LHCN-M2 (cell line): ENCODE results near the gene INO80C. TPM values are rescaled to one million over a fixed set of nuclear protein-coding genes. Genes with fewer than 3 reads are reported as not detected.
"Not testable (repeated sequence)": the region's sequence is repeated elsewhere in the genome, so short reads cannot be mapped to it uniquely, and the experiment has no call there.

Experiments used
- DNase-seq: peaks from one replicate; pipeline ENCODE4 v3.0.0-alpha.2; 2012; ENCODE audit warnings: low read depth
- total RNA-seq: library from RNA; depleted of rRNA; stranded (reverse); fragments of >200 nt; gene quantifications from 2 replicates; pipeline ENCODE4 v1.2.3, GENCODE V29; 2014

Gene INO80C
- total RNA-seq, 1 experiment from 2014 or later = 5.1 TPM

DNA sequence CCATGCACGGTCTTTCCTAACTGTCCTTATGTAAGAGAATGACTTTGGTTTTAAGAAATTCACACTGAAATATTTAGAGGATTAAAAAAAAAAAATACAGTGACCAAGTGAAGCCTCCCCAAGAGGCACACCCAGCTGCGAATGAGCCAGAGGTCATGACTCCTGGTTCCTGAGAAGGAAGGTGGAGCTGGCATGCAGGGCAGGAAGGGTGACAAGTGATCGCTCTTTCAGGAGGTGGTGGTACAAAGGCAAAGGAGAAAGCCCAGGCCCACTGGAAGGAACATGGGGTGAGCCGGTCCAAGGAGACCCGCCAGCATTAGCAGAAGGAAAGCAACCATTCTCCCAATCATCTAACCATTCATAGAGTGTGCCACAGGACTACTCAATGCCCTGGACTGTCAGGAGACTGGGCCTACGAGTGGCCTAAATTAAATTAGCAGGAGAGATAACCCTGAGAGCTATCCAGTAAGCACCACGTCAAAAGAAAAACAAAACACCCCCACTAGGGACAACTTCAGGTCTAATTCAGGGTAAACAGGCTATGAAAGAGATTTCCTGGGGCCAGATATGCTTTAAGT is 7.8 kb downstream of the INO80C start:
- no peak for DNase-seq

DNA sequence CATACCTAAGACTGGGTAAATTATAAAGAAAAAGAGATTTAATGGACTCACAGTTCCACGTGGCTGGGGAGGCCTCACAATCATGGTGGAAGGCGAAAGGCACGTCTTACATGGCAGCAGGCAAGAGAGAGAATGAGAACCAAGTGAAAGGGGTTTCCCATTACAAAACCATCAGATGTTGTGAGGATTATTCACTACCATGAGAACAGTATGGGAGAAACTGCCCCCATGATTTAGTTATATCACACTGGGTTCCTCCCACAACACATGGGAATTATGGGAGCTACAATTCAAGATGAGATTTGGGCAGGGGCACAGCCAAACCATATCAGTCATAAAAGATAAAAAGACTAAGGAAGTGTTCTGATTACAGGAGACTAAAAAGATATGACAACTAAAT is 8.5 kb downstream of the INO80C start:
- DNase-seq = not testable (repeated sequence)

DNA sequence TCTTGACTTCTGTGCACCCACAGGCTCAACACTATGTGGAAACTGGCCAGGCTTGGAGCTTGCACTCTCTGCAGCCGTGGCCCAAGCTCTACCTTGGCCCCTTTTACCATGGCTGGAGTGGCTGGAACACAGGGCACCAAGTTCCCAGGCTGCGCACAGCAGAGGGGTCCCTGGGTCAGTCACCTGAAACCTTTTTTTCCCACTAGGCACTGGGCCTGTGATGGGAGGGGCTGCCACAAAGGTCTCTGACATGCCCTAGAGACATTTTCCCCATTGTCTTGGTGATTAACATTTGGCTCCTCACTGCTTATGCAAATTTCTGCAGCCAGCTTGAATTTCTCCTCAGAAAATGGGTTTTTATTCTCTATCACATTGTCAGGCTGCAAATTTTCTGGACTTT is 9.4 kb downstream of the INO80C start:
- not testable (repeated sequence) for DNase-seq

DNA sequence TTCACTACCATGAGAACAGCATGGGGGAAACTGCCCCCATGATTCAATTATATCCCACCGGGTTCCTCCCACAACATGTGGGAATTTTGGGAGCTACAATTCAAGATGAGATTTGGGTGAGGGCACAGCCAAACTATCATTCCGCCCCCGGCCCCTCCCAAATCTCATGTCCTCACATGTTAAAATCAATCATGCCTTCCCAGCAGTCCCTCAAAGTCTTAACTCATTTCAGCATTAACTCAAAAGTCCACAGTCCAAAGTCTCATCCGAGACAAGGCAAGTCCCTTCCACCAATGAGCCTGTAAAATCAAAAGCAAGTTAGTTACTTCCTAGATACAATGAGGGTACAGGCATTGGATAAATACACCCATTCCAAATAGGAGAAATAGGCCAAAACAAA is 10.2 kb downstream of the INO80C start:
- not testable (repeated sequence) for DNase-seq

DNA sequence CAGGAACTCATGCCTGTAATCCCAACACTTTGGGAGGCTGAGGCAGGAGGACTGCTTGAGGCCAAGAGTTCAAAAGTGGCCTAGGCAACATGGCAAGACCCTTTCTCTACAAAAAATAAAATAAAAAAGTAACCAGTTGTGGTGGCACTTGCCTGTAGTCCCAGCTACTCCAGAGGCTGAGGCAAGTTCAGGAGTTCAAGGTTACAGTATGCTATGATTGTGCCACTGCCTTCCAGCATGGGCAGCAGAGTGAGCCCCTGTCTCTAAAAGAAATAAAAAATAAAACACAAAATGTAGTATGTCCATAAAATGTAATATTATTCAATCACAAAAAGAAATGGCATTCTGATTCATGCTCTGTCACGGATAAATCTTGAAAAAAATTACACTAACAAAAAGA is 11.9 kb downstream of the INO80C start:
- no peak for DNase-seq

DNA sequence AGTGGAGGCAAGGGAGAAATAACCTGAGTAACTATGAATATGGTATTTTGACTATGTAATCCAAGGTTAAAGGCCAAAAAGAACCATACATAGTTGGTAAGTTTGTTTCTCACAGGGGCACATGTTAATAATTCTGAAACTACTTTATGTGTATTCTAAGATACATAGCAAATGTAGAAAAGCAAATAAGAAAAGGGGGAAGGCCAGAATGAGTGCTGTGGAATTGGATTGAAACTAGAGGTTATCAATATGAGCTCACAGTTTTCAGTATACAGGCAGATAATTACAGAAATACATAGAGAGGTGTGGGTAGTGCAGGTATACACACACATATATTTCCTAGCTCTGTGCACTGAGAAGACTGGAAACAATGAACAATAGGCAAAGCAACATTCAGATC is 13.7 kb downstream of the INO80C start:
- DNase-seq = no peak

DNA sequence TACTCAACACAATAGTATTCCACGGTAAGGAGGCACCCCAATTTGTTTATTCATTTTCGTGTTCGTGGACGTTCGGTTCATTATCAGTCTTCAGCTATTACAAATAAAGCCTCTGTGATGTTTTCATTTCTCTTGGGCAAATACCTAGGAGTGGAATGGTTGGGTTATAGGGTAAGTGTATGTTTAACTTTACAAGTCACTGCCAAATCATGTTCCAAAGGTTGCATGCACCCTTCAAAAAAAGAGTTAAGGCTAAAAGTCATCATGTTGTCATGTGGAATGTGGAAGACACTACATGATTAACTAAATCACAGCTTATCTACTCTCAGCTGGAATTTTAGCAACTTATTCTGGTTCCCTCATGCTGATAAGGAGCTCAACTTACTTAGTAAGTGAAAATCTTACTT is 15.8 kb downstream of the INO80C start:
- no peak for DNase-seq

DNA sequence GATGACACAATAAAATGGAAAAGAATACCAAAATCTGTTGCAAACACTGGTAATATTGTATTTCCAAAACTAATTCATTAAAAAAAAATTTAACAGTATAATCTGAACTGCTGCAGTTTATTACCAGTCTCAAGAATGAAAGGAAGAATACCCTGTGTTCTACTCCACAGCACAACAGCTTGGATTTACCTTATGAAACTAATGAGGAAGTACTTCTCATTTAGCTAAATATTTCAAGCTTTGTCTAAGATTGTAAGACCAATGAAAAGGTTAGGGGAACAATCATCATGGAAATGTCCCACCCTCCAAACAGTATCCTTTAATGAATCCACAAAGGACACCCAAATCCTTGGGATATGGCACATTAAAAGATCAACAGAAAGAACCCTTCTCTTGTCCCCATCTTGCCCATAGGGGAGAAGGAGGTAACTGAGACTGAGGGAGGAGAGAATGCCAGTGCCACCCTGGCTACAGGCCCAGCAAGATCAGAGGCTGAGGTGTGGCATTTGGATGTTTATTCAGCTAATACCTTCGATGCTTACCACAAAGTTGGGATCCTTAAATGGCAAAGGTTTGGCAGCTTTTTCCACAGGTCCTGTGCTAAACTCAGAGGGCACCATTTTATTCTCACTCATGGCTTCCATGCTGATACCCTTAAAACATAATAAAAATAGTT is 17.7 kb downstream of the INO80C start:
- no peak for DNase-seq

DNA sequence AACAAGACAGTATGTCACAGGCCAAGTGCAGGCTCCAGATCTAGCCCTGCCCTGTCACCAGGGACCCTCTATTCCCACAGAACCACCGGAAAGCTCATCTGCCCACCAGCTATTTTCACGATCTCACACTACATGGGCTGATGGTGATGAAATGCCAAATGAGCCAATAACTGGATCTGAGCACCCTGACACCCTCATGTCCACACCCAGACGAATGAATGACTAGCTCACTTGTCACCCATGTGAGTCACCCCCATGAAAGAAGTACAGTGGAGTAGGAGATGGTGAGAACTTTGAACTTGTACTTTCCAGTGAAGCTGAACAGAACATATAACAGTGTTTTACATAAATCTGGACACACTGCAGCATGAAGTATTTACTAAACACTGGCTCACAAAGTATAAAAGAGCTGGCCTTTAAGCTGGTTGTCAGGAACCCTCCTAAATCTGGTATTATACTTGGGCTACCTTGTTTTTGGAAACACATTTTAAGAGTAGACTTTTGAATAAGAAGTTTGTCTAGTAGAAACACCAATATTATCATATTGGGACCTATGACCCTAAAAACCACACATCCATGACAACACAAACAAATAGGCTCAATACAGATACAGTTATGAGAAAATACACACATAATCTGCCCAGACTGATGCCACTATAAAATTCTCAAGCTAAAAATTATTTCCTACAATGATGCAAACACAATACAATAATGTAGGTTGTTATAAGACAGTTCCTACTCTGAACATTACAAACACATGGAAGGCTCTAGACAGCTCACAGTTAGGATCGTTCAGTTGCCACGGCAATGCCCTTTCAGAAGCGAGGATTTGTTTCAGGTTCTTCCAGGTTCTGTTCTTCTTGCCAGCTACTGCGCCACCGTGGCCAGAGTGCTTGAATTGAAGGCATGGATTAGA is 19.0 kb downstream of the INO80C start:
- DNase-seq = peak; percentile 98

DNA sequence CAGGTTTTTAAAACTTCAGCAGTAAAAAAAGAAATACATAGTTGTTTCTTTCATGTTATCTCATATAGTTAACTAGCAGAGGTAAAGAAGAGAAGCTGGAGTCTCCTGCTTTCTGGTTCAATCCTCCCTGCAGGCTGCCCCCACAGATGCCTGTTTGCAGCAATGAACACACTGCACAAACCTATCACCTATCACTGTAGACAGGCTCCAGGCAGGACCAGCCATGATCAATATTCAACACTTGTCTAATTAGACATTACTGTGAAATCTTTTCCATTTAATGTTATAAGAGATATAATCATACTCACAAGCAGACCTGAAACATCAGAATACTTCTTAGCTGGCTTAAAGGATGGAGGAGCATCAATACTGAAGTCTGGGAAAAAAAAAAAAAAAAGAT is 19.8 kb downstream of the INO80C start:
- no peak for DNase-seq

DNA sequence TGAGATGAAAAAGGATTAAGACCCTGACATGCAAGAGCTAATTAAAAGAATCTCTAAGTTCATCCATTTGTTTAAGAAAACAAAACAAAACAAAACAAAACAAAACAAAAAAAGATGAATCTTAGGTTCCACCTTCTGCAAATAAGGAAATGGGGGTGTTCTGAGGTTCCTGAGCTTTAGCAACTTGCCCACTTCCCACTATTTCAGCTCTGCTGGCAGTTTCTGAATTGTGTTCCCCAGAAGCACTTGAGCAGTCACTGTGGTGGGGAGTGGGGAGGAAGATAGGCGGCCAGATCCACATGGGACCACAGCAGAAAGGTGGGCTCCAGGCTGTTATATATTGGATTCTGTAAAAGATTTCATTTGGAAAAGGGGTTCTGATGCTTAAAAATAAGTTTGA is 20.3 kb downstream of the INO80C start:
- no peak for DNase-seq

DNA sequence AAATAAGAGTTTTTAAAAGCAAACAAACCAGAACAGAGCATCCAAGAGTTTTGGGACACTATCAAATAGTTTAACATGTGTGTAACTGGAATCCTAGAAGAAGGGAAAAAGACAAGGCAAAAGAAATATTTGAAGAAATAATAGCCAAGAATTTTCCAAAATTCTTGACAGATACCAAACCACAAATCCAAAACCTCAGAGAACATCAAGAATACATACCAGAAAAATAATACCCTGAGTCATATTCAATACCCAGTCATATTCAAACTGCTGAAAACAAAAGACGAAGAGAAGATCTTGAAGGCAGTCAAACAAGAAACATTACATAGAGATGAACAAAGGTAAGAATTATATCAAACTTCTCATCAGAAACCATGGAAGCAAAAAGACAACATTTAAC is 22.9 kb downstream of the INO80C start:
- peak; percentile 75 for DNase-seq

DNA sequence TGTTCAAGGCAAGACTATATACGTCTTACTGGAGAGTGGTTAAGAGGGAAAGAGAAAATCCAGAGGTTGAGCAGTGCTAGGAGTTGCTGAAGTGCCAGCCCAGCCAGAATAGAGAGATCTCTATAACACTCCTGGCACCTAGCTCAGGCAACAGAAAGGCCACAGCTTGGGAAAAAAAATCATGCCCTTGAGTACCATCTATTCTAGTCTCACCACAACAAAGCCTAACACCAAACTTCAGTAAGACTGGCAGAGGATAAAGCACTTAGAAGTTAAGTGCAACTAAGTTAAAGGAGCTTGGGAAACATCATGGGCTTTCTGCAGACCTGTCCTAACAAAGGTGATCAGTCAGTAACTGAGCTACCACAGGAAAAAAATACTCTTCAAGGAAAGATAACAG is 24.2 kb downstream of the INO80C start:
- no peak for DNase-seq

DNA sequence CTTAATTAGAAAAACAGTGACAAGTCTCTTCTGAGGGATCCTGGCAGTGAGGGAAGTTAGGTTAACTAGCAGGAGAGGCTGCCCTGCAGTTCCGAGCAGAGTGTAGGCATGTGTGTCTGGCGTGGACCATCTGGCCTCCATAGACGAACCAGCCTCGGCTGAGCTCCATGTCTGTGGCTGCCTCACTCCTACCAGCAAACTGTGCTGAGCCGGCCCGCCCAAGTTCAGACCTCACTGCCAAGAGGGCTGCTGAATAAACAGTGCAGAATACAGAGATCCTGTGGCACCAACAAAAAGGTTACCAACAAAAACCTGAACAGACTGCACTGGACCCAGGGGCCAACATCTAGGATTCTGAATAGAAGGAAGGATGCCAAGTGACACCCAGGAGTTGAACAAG is 27.3 kb downstream of the INO80C start:
- DNase-seq = no peak

DNA sequence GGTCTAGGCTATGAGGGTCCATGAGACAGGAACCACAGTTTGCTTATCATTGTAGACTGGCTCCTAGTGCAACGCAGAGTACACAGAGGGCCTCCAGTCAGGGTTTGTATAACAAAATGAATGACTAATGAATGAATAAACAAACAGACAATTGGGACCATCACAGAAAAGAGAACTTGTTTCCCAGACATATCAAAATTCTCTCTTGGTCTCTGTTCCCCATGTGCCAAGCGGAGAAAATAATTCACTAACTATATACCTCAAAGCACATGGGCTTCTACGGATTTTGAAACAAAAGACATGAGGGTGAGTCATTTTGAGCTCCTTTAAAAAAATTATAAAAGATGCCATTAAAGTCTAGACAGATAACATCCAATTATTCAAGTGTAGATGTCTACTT is 28.0 kb downstream of the INO80C start:
- no peak for DNase-seq

DNA sequence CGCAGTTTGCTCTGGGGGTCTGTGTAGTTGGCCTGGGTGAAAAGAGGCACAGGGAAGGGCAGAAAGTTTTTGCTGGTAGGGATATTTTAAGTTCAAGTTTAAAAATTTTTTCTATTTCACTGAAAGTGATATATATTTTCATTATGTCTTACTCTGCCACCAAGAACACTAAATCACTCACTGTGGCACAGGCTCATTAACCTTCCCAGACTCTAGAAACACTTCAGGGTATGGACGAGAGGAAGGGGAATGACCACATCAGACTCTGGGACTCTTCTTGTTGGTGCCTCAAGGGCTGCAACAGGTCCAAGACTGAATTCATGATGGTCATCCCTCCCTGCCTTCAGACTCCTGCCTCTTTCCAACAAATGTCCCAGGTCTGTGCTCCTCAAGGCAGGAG is 29.0 kb downstream of the INO80C start:
- no peak for DNase-seq

DNA sequence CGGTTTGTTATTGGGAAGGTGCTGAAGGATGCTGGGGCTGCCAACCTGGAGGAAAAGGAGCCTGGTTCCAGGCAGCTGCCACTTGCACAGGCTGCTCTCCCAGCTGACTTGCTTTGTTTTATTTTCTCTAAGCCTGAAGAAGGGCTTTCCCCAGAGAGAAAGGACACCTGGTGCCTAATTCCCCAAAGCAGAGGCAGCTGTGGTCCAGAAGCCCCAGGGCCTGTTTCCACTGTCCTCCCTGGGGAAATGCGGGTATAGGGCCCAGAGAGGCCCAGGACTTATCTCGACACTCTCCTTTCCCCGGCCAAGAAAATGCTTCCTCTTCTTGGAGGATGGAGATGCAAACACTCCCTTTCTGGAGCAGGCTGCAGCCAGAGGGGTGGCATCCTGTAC is 30.1 kb downstream of the INO80C start:
- DNase-seq = peak; percentile 18

DNA sequence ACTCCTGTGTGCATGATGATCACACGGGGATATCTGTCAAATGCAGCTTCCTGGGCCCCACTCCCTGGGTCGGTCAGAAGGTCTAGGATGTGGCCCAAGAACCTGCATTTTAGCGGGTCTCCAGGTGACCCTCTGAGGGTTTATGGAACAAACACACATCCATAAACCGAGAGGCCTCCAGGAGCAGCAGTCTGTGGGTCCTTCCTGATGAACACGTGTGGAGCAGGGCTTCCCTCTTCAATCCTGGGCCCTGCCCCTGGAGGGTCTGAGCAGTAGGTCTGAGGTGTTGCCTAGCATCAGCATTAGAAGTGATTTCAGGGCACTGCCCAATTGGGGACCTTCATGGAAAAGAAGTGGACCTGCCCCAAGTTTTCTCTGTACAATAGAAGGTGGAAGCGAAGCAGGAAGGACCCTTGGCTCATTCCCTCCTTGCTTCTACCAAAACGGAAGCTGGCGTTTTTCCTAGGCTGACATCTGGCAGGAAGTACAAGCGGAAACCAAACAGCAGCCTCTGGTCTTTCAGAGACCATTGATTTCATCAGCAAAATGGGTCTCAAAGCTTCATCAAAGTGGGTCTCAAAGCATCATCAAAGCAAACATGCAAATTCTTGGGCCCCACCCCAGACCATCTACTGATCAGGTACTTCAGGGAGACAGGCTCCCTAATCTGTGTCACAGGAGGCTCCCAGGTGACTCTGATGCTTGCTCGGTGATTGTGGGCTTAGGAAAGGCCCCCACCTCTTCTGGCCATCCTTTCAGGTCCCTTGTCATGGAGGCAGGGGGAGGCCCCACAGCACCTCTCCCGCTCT is 30.7 kb downstream of the INO80C start:
- DNase-seq = no peak

DNA sequence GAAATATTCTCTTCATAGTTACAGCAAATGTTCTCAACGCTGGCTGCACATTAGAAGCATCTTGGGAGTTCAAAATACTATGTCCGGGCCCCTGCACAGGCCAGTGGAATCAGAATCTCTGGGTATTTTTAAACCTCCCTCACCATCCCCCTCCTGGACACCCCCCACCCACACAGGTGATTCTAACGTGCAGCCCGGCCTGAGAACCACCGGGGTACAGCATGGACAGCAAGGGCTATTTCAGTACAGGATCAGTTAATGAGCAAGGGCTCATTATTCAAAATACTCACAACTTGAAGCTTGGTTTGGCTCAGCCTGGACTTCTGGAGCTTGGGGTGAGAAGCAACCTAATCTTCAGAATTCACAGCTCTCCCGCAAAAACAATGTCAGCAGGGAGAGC is 31.4 kb downstream of the INO80C start:
- DNase-seq = no peak

DNA sequence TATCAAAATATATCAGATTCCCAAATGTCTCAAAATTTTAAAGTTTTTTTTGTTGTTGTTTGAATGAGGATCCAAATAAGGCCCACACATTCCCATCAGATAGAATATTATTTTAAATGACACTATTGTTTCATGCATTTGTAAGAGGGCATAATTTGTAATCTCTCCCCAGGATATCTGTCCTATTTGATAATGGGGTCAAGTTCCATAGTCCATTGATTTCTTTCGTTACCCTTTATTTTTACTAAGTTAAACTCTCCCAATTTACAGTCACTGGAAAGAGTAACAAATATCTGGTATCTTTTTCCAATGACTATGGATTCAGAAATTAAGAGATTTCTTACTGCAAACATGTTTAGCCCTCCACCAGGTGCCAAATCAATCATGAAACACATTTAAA is 32.4 kb downstream of the INO80C start:
- DNase-seq = no peak

DNA sequence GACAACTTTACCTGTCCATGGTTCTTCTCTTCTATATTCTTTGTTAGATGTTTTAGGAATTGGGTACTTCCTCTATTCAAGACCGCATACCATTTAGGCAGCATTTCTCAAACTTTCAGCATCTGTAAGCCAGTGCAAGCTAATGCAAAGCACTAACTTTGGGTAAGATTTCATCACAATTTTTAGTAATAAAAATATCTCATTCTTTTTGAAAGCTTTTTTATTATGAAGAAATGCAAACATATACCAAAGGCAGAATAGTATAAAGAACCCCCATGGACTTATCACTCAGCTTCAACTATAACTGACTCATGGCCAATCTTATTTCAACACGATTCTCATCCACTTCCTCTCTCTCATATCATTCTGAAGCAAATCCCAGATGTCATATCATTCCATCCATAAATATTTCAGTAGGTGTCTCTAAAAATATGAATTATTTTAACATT is 32.9 kb downstream of the INO80C start:
- DNase-seq = no peak

DNA sequence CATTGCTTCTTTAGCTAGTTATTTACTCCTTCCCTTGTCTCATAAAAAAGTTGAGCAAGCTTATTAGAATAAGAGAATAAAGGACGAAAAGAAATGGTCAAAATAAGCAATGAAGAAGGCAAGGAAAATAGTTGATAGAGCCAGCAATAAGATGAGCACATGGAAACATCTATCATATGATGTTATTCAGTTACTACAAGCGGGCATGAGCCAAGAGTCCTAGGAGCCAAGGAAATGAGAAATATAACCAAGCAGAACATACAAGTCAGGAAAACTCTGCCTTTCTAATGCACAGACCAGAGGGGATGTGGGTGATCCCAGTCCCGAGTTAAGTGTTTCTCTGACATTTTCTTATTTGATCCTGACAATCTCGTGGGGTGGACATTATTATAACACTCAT is 33.9 kb downstream of the INO80C start:
- no peak for DNase-seq
